ENCODE results near the gene ARHGEF1.

The ARHGEF1 gene

DNA sequence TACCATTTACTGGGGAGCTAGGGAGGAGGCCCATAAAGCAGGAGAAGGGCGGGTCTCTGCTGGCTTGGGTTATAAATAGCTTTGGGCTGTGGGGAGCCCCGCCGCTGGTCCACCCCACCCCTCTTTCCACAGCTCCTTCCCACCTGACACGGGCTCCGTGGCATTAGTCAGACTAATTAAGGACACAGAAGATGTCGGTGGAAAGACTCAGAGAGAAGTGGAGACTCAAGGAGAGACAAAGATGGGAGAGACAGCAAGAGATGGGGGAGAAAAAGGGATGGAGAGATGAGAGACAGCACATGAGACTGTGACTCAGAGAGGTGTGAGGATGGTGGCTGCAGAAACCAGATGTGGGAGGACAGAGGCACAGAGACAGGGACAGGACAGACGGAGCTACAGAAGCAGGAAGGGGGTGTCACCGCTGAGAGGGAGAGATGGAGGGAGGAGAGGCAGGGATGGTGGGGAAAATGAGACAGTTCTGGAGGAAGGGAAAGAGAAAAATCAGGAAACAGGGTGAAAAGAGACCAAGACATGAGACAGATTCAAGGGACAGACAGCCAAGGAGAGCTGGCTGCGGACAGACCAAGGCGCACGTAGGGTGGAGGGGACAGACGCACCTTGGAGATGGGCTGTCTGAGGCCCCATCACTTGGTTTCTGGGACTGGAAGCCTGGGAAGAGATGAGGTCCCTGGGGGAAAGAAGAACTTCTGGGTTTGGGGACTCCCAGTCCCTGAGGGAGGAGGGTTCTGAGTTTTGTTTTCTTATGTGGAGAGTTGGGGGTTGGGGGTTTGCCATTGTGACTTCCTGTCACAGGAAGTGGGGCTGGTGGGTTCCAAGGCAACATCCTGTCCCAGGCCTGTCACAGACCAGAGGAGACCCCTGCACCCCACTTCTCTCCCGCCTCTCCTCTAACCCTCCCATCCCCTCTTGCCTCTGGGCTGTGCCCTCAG lies 4.1 kb downstream of the ARHGEF1 start:
- H3K27ac ChIP-seq (ENCODE audit: low read depth, low read length) = peak overlapping the region; percentile 77
- no peaks in the 10 kb centered on the region for H3K9me3 ChIP-seq (ENCODE audit: control insufficient read depth, insufficient read depth, low read length)
- H3K4me3 ChIP-seq (ENCODE audit: low read depth, low read length) = no peak overlapping the region
- H3K27me3 ChIP-seq (ENCODE audit: control insufficient read depth, insufficient read depth, low read length) = peaks cover 13% of the 10 kb centered on the region
- no peak overlapping the region for H3K9ac ChIP-seq (ENCODE audit: low read depth, low read length)
- H3K36me3 ChIP-seq (ENCODE audit: control insufficient read depth, insufficient read depth, low read length) = no peaks in the 10 kb centered on the region; the same call in 1 of the 2 replicates
- peaks cover 27% of the 10 kb centered on the region for H3K4me1 ChIP-seq (ENCODE audit: control insufficient read depth, insufficient read depth, low read length)

DNA sequence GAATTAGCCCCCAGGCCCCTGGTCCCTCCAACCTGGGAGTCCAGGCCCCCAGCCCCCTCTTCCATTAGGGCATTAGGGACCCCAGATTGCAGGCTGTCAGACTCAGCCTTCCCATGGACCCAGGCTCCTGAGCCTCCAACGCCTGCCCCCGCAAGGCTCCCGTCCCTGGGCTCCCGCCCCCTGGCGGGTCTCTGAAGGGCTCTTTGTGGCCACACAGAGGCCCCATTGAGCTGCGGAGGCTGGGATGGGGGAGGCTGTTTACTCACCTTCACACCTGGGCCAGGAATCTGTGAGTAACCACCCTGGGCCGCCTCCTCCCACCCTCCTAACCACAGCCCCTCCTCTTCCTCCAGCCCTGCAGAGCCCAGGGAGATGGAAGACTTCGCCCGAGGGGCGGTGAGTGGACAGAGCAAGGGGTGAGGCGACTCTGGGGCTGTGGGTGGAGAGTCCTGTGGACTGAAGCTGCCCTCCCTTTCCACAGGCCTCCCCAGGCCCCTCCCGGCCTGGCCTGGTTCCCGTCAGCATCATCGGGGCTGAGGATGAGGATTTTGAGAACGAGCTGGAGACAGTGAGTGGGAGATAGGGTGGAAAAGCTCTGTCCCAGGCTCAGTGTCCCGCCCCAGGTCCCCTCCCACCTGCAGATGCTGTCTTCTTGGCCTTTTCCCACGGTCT lies 4.9 kb downstream of the ARHGEF1 start:
- Histone ChIP-seq H3K27me3 (ENCODE audit: control insufficient read depth, insufficient read depth, low read length) (peaks cover 5% of the 10 kb centered on the region; the same call in 1 of the 2 replicates), H3K27ac (ENCODE audit: low read depth, low read length) (peak overlapping the region; percentile 77), H3K4me3 (ENCODE audit: low read depth, low read length) (no peak overlapping the region), H3K4me1 (ENCODE audit: control insufficient read depth, insufficient read depth, low read length) (peaks cover 21% of the 10 kb centered on the region), H3K36me3 (ENCODE audit: control insufficient read depth, insufficient read depth, low read length) (no peaks in the 10 kb centered on the region; the same call in 1 of the 2 replicates), H3K9me3 (ENCODE audit: control insufficient read depth, insufficient read depth, low read length) (no peaks in the 10 kb centered on the region), H3K9ac (ENCODE audit: low read depth, low read length) (no peak overlapping the region)

DNA sequence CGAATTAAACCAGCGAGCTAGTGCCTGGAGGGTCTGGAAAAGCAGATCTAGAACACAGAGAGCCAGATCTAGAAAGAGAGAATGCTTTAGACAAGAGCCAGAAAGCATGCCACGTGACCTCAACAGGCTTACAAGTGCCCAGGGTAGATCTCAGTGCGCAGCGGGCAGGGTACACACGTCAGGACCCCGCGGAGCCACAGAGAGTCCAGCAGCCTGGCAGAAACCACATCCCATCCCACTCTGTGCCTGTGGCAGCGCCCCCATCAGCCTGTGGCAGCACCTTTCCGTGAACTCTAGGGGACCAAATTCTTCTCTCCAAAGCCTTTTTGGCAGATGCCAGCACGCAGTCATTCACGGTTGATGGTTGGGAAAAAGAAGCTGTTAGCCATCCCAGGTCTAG lies 5.9 kb downstream of the ARHGEF1 start:
- H3K27me3 ChIP-seq (ENCODE audit: control insufficient read depth, insufficient read depth, low read length) = no peaks in the 10 kb centered on the region
- no peak overlapping the region for H3K9ac ChIP-seq (ENCODE audit: low read depth, low read length)
- H3K36me3 ChIP-seq (ENCODE audit: control insufficient read depth, insufficient read depth, low read length) = no peaks in the 10 kb centered on the region; the same call in 1 of the 2 replicates
- no peaks in the 10 kb centered on the region for H3K9me3 ChIP-seq (ENCODE audit: control insufficient read depth, insufficient read depth, low read length)
- H3K4me1 ChIP-seq (ENCODE audit: control insufficient read depth, insufficient read depth, low read length) = peaks cover 21% of the 10 kb centered on the region
- no peak overlapping the region for H3K4me3 ChIP-seq (ENCODE audit: low read depth, low read length)
- H3K27ac ChIP-seq (ENCODE audit: low read depth, low read length) = no peak overlapping the region

DNA sequence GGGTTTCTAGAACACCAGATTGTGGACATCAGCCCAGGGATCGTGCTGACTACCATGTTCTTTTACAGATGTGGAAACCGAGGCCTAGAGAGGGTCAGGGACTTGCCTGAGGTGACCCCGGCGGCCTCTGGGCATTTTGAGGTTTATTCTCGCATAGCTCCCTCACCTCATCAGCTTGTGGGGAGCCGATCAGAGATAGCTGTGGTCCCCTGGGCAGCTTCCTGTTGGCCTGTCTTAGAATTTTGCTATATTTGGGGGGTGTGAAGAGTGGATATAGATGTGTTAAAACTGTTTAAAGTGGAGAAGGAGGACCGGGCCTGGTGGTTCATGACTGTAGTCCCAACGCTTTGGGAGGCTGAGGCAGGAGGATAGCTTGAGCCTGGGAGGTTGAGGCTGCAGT lies 6.9 kb downstream of the ARHGEF1 start:
- H3K4me1 ChIP-seq (ENCODE audit: control insufficient read depth, insufficient read depth, low read length) = peaks cover 18% of the 10 kb centered on the region
- H3K36me3 ChIP-seq (ENCODE audit: control insufficient read depth, insufficient read depth, low read length) = peaks cover 4% of the 10 kb centered on the region
- no peak overlapping the region for H3K9ac ChIP-seq (ENCODE audit: low read depth, low read length)
- H3K4me3 ChIP-seq (ENCODE audit: low read depth, low read length) = no peak overlapping the region
- no peak overlapping the region for H3K27ac ChIP-seq (ENCODE audit: low read depth, low read length)
- H3K27me3 ChIP-seq (ENCODE audit: control insufficient read depth, insufficient read depth, low read length) = no peaks in the 10 kb centered on the region
- no peaks in the 10 kb centered on the region for H3K9me3 ChIP-seq (ENCODE audit: control insufficient read depth, insufficient read depth, low read length)

DNA sequence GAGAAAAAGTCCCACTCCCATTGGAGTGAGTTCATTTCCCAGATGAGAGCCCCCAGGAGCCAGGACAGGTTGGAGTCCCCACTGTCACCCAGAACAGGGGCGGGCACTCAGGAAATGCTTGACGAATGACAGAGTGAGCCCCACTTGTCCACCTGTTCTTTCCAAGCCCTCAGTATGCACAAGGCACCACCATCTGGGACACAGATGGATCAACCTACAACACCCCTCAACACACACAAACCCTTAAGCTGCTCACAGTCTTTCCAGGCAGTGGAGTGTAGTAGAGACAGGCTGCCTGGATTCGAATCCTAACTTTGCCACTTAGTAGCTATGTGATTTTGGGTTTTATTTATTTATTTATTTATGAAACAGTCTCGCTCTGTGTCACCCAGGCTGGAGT lies 8.0 kb downstream of the ARHGEF1 start:
- Histone ChIP-seq H3K36me3 (ENCODE audit: control insufficient read depth, insufficient read depth, low read length) (peaks cover 13% of the 10 kb centered on the region), H3K9me3 (ENCODE audit: control insufficient read depth, insufficient read depth, low read length) (no peaks in the 10 kb centered on the region), H3K9ac (ENCODE audit: low read depth, low read length) (no peak overlapping the region), H3K4me3 (ENCODE audit: low read depth, low read length) (no peak overlapping the region), H3K27me3 (ENCODE audit: control insufficient read depth, insufficient read depth, low read length) (no peaks in the 10 kb centered on the region), H3K27ac (ENCODE audit: low read depth, low read length) (no peak overlapping the region), H3K4me1 (ENCODE audit: control insufficient read depth, insufficient read depth, low read length) (peaks cover 18% of the 10 kb centered on the region)

DNA sequence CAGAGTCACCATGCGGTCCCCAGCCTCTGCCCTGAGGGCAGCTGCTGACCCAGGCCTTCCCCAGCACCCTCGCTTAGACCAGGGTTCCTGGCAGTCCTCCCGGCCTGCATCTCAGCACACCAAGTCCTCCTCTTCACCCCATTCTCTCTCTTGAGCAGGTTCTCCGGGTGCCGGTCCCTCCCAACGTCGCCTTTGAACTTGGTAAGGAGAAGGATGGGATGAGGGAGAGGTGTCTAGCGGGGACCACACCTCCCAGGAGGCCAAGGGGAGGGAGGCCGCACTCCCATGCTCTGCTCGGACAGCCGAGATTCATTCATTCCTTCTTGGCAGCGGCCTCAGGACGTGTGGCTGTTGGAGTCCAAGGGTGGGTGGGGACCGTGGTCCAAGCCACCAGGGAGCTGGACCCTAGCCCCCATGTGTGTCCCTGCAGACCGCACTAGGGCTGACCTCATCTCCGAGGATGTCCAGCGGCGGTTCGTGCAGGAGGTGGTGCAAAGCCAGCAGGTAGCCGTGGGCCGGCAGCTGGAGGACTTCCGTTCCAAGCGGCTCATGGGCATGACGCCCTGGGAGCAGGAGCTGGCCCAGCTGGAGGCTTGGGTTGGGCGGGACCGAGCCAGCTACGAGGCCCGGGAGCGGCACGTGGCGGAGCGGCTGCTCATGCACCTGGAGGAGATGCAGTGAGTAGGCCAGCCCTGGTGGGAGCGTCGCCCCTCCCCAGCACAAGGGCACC lies 9.4 kb downstream of the ARHGEF1 start:
- Histone ChIP-seq H3K9me3 (ENCODE audit: control insufficient read depth, insufficient read depth, low read length) (no peaks in the 10 kb centered on the region), H3K27me3 (ENCODE audit: control insufficient read depth, insufficient read depth, low read length) (no peaks in the 10 kb centered on the region), H3K36me3 (ENCODE audit: control insufficient read depth, insufficient read depth, low read length) (peaks cover 15% of the 10 kb centered on the region), H3K27ac (ENCODE audit: low read depth, low read length) (no peak overlapping the region), H3K9ac (ENCODE audit: low read depth, low read length) (no peak overlapping the region), H3K4me1 (ENCODE audit: control insufficient read depth, insufficient read depth, low read length) (peaks cover 11% of the 10 kb centered on the region), H3K4me3 (ENCODE audit: low read depth, low read length) (no peak overlapping the region)

DNA sequence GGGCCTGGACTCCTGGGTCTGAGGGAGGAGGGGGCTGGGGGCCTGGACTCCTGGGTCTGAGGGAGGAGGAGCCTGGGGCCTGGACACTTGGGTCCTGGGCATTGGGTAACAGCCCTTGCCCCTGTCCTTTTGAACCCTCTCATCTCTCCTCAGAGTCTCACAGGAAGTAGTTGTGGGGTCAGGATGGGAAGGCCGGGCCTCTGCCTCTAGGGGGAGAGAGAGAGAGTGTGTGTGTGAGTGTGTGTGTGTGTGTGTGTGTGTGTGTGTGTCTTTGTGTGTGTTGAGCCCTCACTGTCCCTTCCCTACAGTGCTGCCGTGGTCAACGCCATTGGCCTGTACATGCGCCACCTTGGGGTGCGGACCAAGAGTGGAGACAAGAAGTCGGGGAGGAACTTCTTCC lies 10.9 kb downstream of the ARHGEF1 start:
- H3K27me3 ChIP-seq (ENCODE audit: control insufficient read depth, insufficient read depth, low read length) = no peaks in the 10 kb centered on the region
- H3K4me1 ChIP-seq (ENCODE audit: control insufficient read depth, insufficient read depth, low read length) = no peaks in the 10 kb centered on the region
- no peak overlapping the region for H3K4me3 ChIP-seq (ENCODE audit: low read depth, low read length)
- H3K9me3 ChIP-seq (ENCODE audit: control insufficient read depth, insufficient read depth, low read length) = no peaks in the 10 kb centered on the region
- H3K36me3 ChIP-seq (ENCODE audit: control insufficient read depth, insufficient read depth, low read length) = peaks cover 24% of the 10 kb centered on the region
- no peak overlapping the region for H3K27ac ChIP-seq (ENCODE audit: low read depth, low read length)
- no peak overlapping the region for H3K9ac ChIP-seq (ENCODE audit: low read depth, low read length)

DNA sequence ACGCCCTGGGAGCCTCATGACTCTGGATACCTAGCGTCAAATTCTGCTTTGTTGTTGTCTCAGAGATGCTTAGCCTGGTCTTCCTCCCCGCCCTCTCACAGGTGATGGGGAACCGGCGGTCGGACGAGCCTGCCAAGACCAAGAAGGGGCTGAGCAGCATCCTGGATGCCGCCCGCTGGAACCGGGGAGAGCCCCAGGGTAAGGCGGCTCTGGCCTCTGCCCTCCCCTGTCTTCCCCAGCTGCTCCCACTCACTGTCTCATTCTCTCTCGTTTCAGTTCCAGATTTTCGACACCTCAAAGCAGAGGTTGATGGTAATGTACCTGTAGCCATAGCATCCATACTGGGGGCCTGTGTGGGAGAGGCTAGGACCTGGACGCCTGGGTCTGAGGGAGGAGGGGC lies 11.4 kb downstream of the ARHGEF1 start:
- H3K4me1 ChIP-seq (ENCODE audit: control insufficient read depth, insufficient read depth, low read length) = no peaks in the 10 kb centered on the region
- H3K4me3 ChIP-seq (ENCODE audit: low read depth, low read length) = no peak overlapping the region
- H3K27ac ChIP-seq (ENCODE audit: low read depth, low read length) = no peak overlapping the region
- peaks cover 24% of the 10 kb centered on the region for H3K36me3 ChIP-seq (ENCODE audit: control insufficient read depth, insufficient read depth, low read length)
- H3K9ac ChIP-seq (ENCODE audit: low read depth, low read length) = no peak overlapping the region
- H3K27me3 ChIP-seq (ENCODE audit: control insufficient read depth, insufficient read depth, low read length) = no peaks in the 10 kb centered on the region
- no peaks in the 10 kb centered on the region for H3K9me3 ChIP-seq (ENCODE audit: control insufficient read depth, insufficient read depth, low read length)

DNA sequence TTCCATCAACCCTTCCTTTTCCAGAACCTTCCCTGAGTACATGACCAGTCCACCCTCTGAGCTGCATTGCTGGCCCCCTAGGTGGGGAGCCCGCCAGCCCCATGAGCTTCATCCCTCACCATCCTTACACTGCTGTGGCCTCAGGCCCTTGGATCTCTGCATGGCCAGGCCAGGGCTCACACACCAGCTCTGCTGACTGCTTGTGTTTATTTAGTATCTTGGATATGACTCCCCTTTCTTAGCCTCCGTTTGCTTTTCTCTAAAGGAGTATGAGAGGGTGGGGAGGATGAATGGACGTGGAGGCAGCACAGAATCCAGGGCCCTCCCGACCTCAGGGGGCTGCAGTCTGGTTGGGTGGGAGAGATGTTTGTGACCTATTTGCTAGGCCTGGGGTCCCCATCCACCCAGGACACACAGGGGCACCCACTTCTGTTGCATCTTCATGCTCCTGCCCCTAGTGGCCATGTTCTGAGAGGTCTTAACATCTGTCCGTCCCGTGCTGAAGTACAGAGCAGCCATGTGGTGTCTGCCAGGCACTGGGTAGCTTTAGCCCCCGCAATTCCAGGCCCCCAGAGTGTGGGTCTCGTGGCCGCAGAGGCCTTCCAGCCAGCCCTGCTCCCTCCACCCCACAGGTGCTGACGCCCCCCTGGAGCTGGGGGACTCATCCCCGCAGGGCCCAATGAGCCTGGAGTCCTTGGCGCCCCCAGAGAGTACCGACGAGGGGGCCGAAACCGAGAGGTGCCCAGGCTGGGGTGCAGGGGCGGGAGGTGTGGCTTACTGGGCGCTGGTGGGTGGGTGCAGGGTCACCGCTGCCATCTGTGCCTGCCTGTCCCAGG lies 13.0 kb downstream of the ARHGEF1 start:
- no peaks in the 10 kb centered on the region for H3K4me1 ChIP-seq (ENCODE audit: control insufficient read depth, insufficient read depth, low read length)
- H3K27me3 ChIP-seq (ENCODE audit: control insufficient read depth, insufficient read depth, low read length) = no peaks in the 10 kb centered on the region
- H3K27ac ChIP-seq (ENCODE audit: low read depth, low read length) = no peak overlapping the region
- H3K36me3 ChIP-seq (ENCODE audit: control insufficient read depth, insufficient read depth, low read length) = peaks cover 31% of the 10 kb centered on the region
- H3K4me3 ChIP-seq (ENCODE audit: low read depth, low read length) = no peak overlapping the region
- no peaks in the 10 kb centered on the region for H3K9me3 ChIP-seq (ENCODE audit: control insufficient read depth, insufficient read depth, low read length)
- H3K9ac ChIP-seq (ENCODE audit: low read depth, low read length) = no peak overlapping the region

DNA sequence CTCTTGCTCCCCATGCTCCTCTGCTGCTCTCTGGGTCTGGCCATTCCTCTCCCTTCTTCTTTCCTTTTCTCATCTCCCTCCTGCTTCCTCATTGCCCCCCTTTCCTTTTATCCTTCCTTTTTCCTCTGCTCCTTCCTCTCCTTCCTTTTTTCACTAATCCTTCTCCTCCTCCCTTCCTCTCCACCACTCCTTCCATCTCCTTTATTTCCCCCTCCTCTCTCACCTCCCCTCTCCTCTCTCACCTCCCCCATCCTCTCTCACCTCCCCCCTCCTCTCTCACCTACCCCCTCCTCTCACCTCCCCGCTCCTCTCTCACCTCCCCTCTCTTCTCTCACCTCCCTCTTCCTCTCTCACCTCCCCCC lies 13.6 kb downstream of the ARHGEF1 start:
- H3K9me3 ChIP-seq (ENCODE audit: control insufficient read depth, insufficient read depth, low read length) = no peaks in the 10 kb centered on the region
- no peak overlapping the region for H3K9ac ChIP-seq (ENCODE audit: low read depth, low read length)

More for the DNA sequence above, 13.6 kb downstream of the ARHGEF1 start:
- Histone ChIP-seq H3K4me1 (ENCODE audit: control insufficient read depth, insufficient read depth, low read length) (no peaks in the 10 kb centered on the region), H3K36me3 (ENCODE audit: control insufficient read depth, insufficient read depth, low read length) (peaks cover 31% of the 10 kb centered on the region), H3K4me3 (ENCODE audit: low read depth, low read length) (no peak overlapping the region), H3K27me3 (ENCODE audit: control insufficient read depth, insufficient read depth, low read length) (no peaks in the 10 kb centered on the region), H3K27ac (ENCODE audit: low read depth, low read length) (no peak overlapping the region)

Data from HUES48 (cell line).